Body of pancreas (tissue), 4 donors: Measurements from ENCODE around the gene AURKA. TPM values are rescaled to one million over a fixed set of nuclear protein-coding genes. Genes with fewer than 3 reads are reported as not detected.

Experiments used
- ATAC-seq: fragments of 150-250 bp; one replicate; pipeline ENCODE4 v1.9.1; 2016
- DNase-seq, 4 donors: peaks; one replicate each; pipeline ENCODE4 v3.0.0-alpha.2; 2019
- H3K27ac ChIP-seq, 4 donors: fragments of 200-600 bp; sonication (generic); 1 replicate in 3 of 4; 2 replicates in 1 of 4; pipeline versions ENCODE4 v1.5.1 to v1.6.1; 2016 to 2019; ENCODE audit warnings: mild to moderate bottlenecking in 1 of 4, mixed read lengths in 1 of 4, moderate library complexity in 1 of 4
- H3K27me3 ChIP-seq, 2 donors: fragments of 200-600 bp; sonication (generic); one replicate each; pipeline ENCODE4 v1.6.0; 2016; ENCODE audit warnings: mild to moderate bottlenecking in 1 of 2
- H3K36me3 ChIP-seq, 2 donors: fragments of 200-600 bp; sonication (generic); replicated peaks in 1 of 2; 2 replicates each; pipeline ENCODE4 v1.5.1; 2016; ENCODE audit warnings: low read depth in 2 of 2; ENCODE audit not compliant: insufficient read depth in 1 of 2
- H3K4me1 ChIP-seq: fragments of 200-600 bp; sonication (generic); one replicate; pipeline ENCODE4 v1.6.0; 2016
- H3K4me3 ChIP-seq, 2 donors: fragments of 200-600 bp; sonication (generic); 1 replicate in 1 of 2; 2 replicates in 1 of 2; pipeline ENCODE4 v1.5.1; 2016 to 2019
- H3K9me3 ChIP-seq, 3 donors: fragments of 200-600 bp; sonication (generic); 1 replicate in 2 of 3; 2 replicates in 1 of 3; pipeline ENCODE4 v1.5.1; 2016
- CTCF ChIP-seq, 7 experiments: fragments of 450-650 bp in 4 of 7; fragments of 200-600 bp in 3 of 7; sonication (generic) in 3 of 7; IDR thresholded peaks; one replicate each; pipeline ENCODE4 v1.5.1; 2016 to 2019; ENCODE audit warnings: antibody characterized with exemption in 7 of 7
- POLR2A ChIP-seq, 3 donors: fragments of 450-650 bp; IDR thresholded peaks; one replicate each; pipeline ENCODE4 v1.6.1; 2016; ENCODE audit warnings: antibody characterized with exemption in 3 of 3, mild to moderate bottlenecking in 2 of 3
- WGBS, 2 donors: methylation state at CpG; one replicate each; pipeline ENCODE4 v1.1.5; 2017; 5-methylcytosine and 5-hydroxymethylcytosine counted together
- intact Hi-C: fragments of 100-400 bp; cut with DNase I; formaldehyde crosslinking; loops from one replicate; pipeline ENCODE4 v1.15.1; 2023
- total RNA-seq, 2 donors: library from RNA; depleted of rRNA; stranded (reverse); fragments of >200 nt; gene quantifications; one replicate each; pipeline ENCODE4 v1.1.0, GENCODE V29; 2016

AURKA gene
- total RNA-seq, 2 donors from 2014 or later: 0.66 to 1.0 TPM

- Histone ChIP-seq H3K4me1 (no peaks in the 10 kb centered on the region), H3K36me3 (no peaks in the 10 kb centered on the region), H3K4me3 (no peak overlapping the region), H3K27me3 (no peaks in the 10 kb centered on the region), H3K27ac (no peak overlapping the region), H3K9me3 (no peaks in the 10 kb centered on the region)
- ATAC-seq (no peak), DNase-seq (no peak)
- intact Hi-C loops: no loop called here
- TF ChIP-seq POLR2A (IDR thresholded peaks at IDR 0.05) (no peak), CTCF (IDR thresholded peaks at IDR 0.05) (no peak)
- 36 to 48% methylated on average over 5 of the region's 5 CpGs for WGBS, 2 donors
These were observed 63.2 kb downstream of the AURKA start for GRCh38 chr20:56328861-56329260.

- no peak for TF ChIP-seq CTCF (IDR thresholded peaks at IDR 0.05)
- TF ChIP-seq POLR2A (IDR thresholded peaks at IDR 0.05): no peak
- H3K27ac ChIP-seq: no peak overlapping the region
- ATAC-seq (no peak), DNase-seq (no peak)
- no peak overlapping the region for H3K4me3 ChIP-seq
- H3K36me3 ChIP-seq: no peaks in the 10 kb centered on the region
- no peaks in the 10 kb centered on the region for H3K9me3 ChIP-seq
- H3K27me3 ChIP-seq: no peaks in the 10 kb centered on the region
- H3K4me1 ChIP-seq: no peaks in the 10 kb centered on the region
- intact Hi-C loops: no loop called here
These were observed 67.2 kb downstream of the AURKA start for GRCh38 chr20:56324806-56325205.

- DNase-seq: no peak
- no peak overlapping the region for H3K4me3 ChIP-seq
- WGBS, 2 donors: 42 to 55% methylated on average over 6 of the region's 6 CpGs
- H3K4me1 ChIP-seq: no peaks in the 10 kb centered on the region
- H3K36me3 ChIP-seq: no peaks in the 10 kb centered on the region
- no peak overlapping the region for H3K27ac ChIP-seq
- ATAC-seq: no peak
- no peaks in the 10 kb centered on the region for H3K9me3 ChIP-seq
- TF ChIP-seq POLR2A (IDR thresholded peaks at IDR 0.05) (no peak), CTCF (IDR thresholded peaks at IDR 0.05) (no peak)
- no peaks in the 10 kb centered on the region for H3K27me3 ChIP-seq
- intact Hi-C loops: no loop called here
These were observed 68.4 kb downstream of the AURKA start for GRCh38 chr20:56323656-56324055.

- Histone ChIP-seq H3K9me3 (no peaks in the 10 kb centered on the region), H3K27ac (no peak overlapping the region), H3K4me3 (no peak overlapping the region), H3K4me1 (no peaks in the 10 kb centered on the region), H3K27me3 (no peaks in the 10 kb centered on the region), H3K36me3 (no peaks in the 10 kb centered on the region)
- WGBS, 2 donors: 30 to 32% methylated on average over 2 of the region's 2 CpGs
- intact Hi-C loops: no loop called here
- TF ChIP-seq CTCF (IDR thresholded peaks at IDR 0.05): no peak
- no peak for TF ChIP-seq POLR2A (IDR thresholded peaks at IDR 0.05)
- DNase-seq (no peak), ATAC-seq (no peak)
These were observed 68.8 kb downstream of the AURKA start for GRCh38 chr20:56323206-56323605.

- ATAC-seq (no peak), DNase-seq (no peak)
- Histone ChIP-seq H3K27me3 (no peaks in the 10 kb centered on the region), H3K9me3 (no peaks in the 10 kb centered on the region), H3K27ac (no peak overlapping the region), H3K36me3 (no peaks in the 10 kb centered on the region), H3K4me3 (no peak overlapping the region), H3K4me1 (no peaks in the 10 kb centered on the region)
- intact Hi-C loops: no loop called here
- 22 to 29% methylated on average over 4 of the region's 4 CpGs for WGBS, 2 donors
- TF ChIP-seq CTCF (IDR thresholded peaks at IDR 0.05): no peak
- no peak for TF ChIP-seq POLR2A (IDR thresholded peaks at IDR 0.05)
These were observed 69.3 kb downstream of the AURKA start for GRCh38 chr20:56322681-56323080.

Other genes with a start within 250 kb of the AURKA start
- gene MC3R, start 143.5 kb downstream of the AURKA start, total RNA-seq: not detected
- gene FAM210B, start 33.2 kb downstream of the AURKA start, total RNA-seq: 10 to 100 TPM; 11.5 to 26.2 TPM
- 10 to 100 TPM; 12.2 to 14.5 TPM for gene CSTF1, start 430 bp upstream of the AURKA start, total RNA-seq
- under 1 TPM in 1 of 2 donors, not detected in 1; 0.52 TPM for gene CASS4, start 20.0 kb upstream of the AURKA start, total RNA-seq
- 10 to 100 TPM; 22.1 to 29.1 TPM for gene RTF2, start 76.4 kb upstream of the AURKA start, total RNA-seq
- not detected for gene FAM209A, start 132.5 kb upstream of the AURKA start, total RNA-seq
- not detected for gene FAM209B, start 141.0 kb upstream of the AURKA start, total RNA-seq
- 1 to 10 TPM in 1 of 2 donors, under 1 TPM in 1; 0.52 to 2.3 TPM for gene TFAP2C, start 237.1 kb upstream of the AURKA start, total RNA-seq